ENCODE data around the gene PHF21B. TPM values are rescaled to one million over a fixed set of nuclear protein-coding genes. Genes with fewer than 3 reads are reported as not detected.

PHF21B gene
- total and polyA plus RNA-seq, 12 donors, result 0.30 to 4.4 (median 1.8) TPM

GRCh38 chr22:44847380-44847779 is 162.4 kb downstream of the PHF21B start:
- no peak for TF ChIP-seq CTCF (IDR thresholded peaks at IDR 0.05)
- Histone ChIP-seq H3K4me3 (no peak overlapping the region), H3K4me1 (replicated peaks in 1 of 2) (no peaks in the 10 kb centered on the region), H3K27ac (no peak overlapping the region), H3K9me3 (replicated peaks in 1 of 3) (no peaks in the 10 kb centered on the region), H3K27me3 (no peaks in the 10 kb centered on the region), H3K36me3 (replicated peaks in 1 of 2) (no peaks in the 10 kb centered on the region)
- WGBS, 4 donors, result 55 to 71% (median 62%) methylated on average over 4 of the region's 4 CpGs
- DNase-seq, result peak in 1 of 7 donors; percentile 86
- intact Hi-C loops (cut with DNase I), result no loop called here

- Histone ChIP-seq H3K4me1 (replicated peaks in 1 of 2) (no peaks in the 10 kb centered on the region), H3K27ac (no peak overlapping the region), H3K36me3 (replicated peaks in 1 of 2) (no peaks in the 10 kb centered on the region), H3K9me3 (replicated peaks in 1 of 3) (no peaks in the 10 kb centered on the region), H3K4me3 (no peak overlapping the region), H3K27me3 (no peaks in the 10 kb centered on the region)
- no peak for DNase-seq
- intact Hi-C loops (cut with DNase I), result no loop called here
- WGBS, 4 donors, result 82 to 91% (median 84%) methylated on average over 16 of the region's 16 CpGs
- TF ChIP-seq CTCF (IDR thresholded peaks at IDR 0.05) (no peak), POLR2A (IDR thresholded peaks at IDR 0.05) (no peak)
Observed at GRCh38 chr22:44846726-44847275, 163.0 kb downstream of the PHF21B start.

GRCh38 chr22:44845796-44846720 is 163.7 kb downstream of the PHF21B start:
- Histone ChIP-seq H3K36me3 (replicated peaks in 1 of 2) (no peaks in the 10 kb centered on the region), H3K27ac (no peak overlapping the region), H3K4me1 (replicated peaks in 1 of 2) (no peaks in the 10 kb centered on the region), H3K4me3 (no peak overlapping the region), H3K9me3 (replicated peaks in 1 of 3) (no peaks in the 10 kb centered on the region), H3K27me3 (no peaks in the 10 kb centered on the region)
- no peak for TF ChIP-seq POLR2A (IDR thresholded peaks at IDR 0.05)
- TF ChIP-seq CTCF (IDR thresholded peaks at IDR 0.05), result no peak
- 81 to 91% (median 84%) methylated on average over 17 to 25 of the region's 25 CpGs for WGBS, 4 donors
- intact Hi-C loops (cut with DNase I), result no loop called here
- no peak for DNase-seq

- Histone ChIP-seq H3K4me1 (replicated peaks in 1 of 2) (no peaks in the 10 kb centered on the region), H3K9me3 (replicated peaks in 1 of 3) (no peaks in the 10 kb centered on the region), H3K27ac (no peak overlapping the region), H3K4me3 (no peak overlapping the region), H3K27me3 (no peaks in the 10 kb centered on the region), H3K36me3 (replicated peaks in 1 of 2) (no peaks in the 10 kb centered on the region)
- no peak for DNase-seq
- intact Hi-C loops (cut with DNase I), result no loop called here
- TF ChIP-seq POLR2A (IDR thresholded peaks at IDR 0.05), result no peak
- TF ChIP-seq CTCF (IDR thresholded peaks at IDR 0.05), result no peak
- WGBS, 4 donors, result 80 to 94% (median 93%) methylated on average over 8 of the region's 8 CpGs
Observed at GRCh38 chr22:44845191-44845590, 164.6 kb downstream of the PHF21B start.
